Neural crest cell (in vitro differentiated cells): ENCODE results near the gene RAVER2. TPM values are rescaled to one million over a fixed set of nuclear protein-coding genes. Genes with fewer than 3 reads are reported as not detected.

Experiments
- DNase-seq: peaks from one replicate; pipeline ENCODE4 v3.0.0; 2021; ENCODE audit warnings: low read depth, mixed read lengths, low spot score
- H3K27ac Mint-ChIP-seq: one replicate; pipeline ENCODE4 v1.8.0; 2021; ENCODE audit warnings: mild to moderate bottlenecking, mixed read lengths; ENCODE audit not compliant: unreplicated experiment
- H3K27me3 Mint-ChIP-seq: 2 replicates; pipeline ENCODE4 v1.8.0; 2021; ENCODE audit warnings: low read depth, mild to moderate bottlenecking, mixed read lengths
- H3K36me3 Mint-ChIP-seq: 2 replicates; pipeline ENCODE4 v1.8.0; 2021; ENCODE audit warnings: low read depth, mild to moderate bottlenecking, mixed read lengths
- H3K4me1 Mint-ChIP-seq: 2 replicates; pipeline ENCODE4 v1.8.0; 2021; ENCODE audit warnings: mixed read lengths
- H3K4me3 Mint-ChIP-seq: one replicate; pipeline ENCODE4 v1.8.0; 2021; ENCODE audit warnings: mild to moderate bottlenecking, mixed read lengths
- H3K9me3 Mint-ChIP-seq: 2 replicates; pipeline ENCODE4 v1.8.0; 2021; ENCODE audit warnings: mixed read lengths
- total RNA-seq: library from RNA; stranded (reverse); gene quantifications from 2 replicates; pipeline ENCODE4 v1.2.1, GENCODE V29; 2021
- TF ChIP-seq, protein P1 (sequence below): fragments of 200-600 bp; sonication (generic); conservative IDR thresholded peaks from 2 replicates; pipeline ENCODE4 v1.5.0; 2021; ENCODE audit warnings: antibody characterized with exemption, mild to moderate bottlenecking

The RAVER2 gene
- total RNA-seq, 1 donor from 2014 or later: 27.8 TPM

DNA sequence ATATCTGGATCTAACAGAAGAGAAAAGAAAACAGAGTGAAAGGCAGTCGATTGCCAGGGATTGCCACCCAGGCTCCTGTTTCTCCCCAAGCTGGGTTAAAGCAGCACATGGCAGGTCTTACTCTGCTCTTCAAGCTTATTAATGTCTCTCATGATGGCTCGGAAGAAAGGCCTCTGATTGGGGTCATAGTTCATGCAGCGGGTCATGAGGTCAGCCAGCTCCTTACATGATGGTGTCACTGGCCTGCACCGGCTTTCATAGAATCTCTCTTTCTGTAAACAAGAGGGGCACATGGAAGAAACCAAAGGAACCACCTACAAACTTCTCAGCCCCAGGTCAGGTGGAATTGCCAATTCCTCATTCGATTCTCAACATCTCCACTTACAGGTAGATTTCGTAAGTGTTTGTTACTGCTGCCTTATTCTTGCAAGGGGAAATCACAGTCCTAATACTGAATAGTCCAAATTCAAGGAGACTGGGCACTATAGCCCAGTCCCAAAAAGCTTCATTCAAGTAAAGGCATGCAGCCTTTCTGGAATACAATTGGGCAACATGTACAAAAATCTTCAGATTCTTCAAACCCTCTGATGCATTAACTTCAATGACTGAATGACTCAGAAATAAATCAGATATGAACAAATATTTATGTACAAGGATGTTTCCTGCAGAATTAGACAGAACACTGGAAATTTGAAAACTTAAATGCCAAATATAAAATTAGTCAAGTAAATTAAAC, 96.6 kb downstream of the RAVER2 start:
- no peaks in the 10 kb centered on the region for H3K9me3 Mint-ChIP-seq
- no peaks in the 10 kb centered on the region for H3K27me3 Mint-ChIP-seq
- H3K36me3 Mint-ChIP-seq: peaks cover 26% of the 10 kb centered on the region
- no peak overlapping the region for H3K4me3 Mint-ChIP-seq
- H3K4me1 Mint-ChIP-seq: peaks cover 11% of the 10 kb centered on the region
- no peak for DNase-seq
- peak overlapping the region; percentile 79 for H3K27ac Mint-ChIP-seq
- TF ChIP-seq, protein P1, sequence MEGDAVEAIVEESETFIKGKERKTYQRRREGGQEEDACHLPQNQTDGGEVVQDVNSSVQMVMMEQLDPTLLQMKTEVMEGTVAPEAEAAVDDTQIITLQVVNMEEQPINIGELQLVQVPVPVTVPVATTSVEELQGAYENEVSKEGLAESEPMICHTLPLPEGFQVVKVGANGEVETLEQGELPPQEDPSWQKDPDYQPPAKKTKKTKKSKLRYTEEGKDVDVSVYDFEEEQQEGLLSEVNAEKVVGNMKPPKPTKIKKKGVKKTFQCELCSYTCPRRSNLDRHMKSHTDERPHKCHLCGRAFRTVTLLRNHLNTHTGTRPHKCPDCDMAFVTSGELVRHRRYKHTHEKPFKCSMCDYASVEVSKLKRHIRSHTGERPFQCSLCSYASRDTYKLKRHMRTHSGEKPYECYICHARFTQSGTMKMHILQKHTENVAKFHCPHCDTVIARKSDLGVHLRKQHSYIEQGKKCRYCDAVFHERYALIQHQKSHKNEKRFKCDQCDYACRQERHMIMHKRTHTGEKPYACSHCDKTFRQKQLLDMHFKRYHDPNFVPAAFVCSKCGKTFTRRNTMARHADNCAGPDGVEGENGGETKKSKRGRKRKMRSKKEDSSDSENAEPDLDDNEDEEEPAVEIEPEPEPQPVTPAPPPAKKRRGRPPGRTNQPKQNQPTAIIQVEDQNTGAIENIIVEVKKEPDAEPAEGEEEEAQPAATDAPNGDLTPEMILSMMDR: no peak

DNA sequence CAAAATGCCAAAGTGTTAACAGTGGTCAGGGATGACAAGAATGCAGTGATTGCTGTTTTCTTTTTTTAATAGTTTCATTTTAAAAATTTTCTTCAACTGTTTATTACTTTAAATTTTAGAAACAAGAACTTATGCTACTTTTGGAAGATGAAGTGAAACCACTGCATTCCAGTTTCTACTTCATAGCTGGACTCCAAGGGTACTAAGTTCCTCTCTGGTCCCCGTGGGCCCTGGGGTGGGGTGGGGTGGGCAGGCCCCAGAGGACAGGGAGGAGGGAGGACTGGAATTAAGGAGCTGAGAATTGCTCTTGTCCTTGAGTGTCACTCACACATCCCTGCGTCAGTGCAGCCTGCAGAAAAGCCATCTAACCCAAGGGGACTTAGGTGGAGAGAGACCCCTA, 97.3 kb downstream of the RAVER2 start:
- TF ChIP-seq, protein P1: no peak
- Mint-ChIP-seq H3K4me3 (no peak overlapping the region), H3K36me3 (peaks cover 20% of the 10 kb centered on the region), H3K27me3 (no peaks in the 10 kb centered on the region), H3K27ac (no peak overlapping the region), H3K9me3 (no peaks in the 10 kb centered on the region), H3K4me1 (peaks cover 11% of the 10 kb centered on the region)
- DNase-seq: no peak

DNA sequence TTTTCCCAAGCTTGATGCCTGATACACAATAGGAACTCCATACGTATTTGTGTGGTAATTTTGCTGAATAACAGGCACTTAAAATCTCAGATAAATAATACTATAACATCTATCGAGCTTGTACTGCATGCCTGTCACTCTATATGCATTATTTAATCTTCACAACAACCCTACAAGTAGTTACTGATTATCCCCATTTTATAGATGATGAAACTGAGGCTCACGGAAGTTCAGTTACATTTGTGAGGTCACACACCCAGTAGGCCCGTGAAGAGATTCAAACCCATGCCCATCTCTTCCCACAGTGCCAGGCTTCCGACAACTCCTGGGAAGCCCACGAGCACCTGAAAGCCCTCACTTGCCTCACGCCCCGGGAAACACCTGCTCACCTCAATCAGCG, 98.8 kb downstream of the RAVER2 start:
- H3K4me3 Mint-ChIP-seq: no peak overlapping the region
- no peaks in the 10 kb centered on the region for H3K9me3 Mint-ChIP-seq
- no peaks in the 10 kb centered on the region for H3K27me3 Mint-ChIP-seq
- no peak overlapping the region for H3K27ac Mint-ChIP-seq
- DNase-seq: no peak
- TF ChIP-seq, protein P1: no peak
- peaks cover 17% of the 10 kb centered on the region for H3K36me3 Mint-ChIP-seq
- H3K4me1 Mint-ChIP-seq: peaks cover 11% of the 10 kb centered on the region

DNA sequence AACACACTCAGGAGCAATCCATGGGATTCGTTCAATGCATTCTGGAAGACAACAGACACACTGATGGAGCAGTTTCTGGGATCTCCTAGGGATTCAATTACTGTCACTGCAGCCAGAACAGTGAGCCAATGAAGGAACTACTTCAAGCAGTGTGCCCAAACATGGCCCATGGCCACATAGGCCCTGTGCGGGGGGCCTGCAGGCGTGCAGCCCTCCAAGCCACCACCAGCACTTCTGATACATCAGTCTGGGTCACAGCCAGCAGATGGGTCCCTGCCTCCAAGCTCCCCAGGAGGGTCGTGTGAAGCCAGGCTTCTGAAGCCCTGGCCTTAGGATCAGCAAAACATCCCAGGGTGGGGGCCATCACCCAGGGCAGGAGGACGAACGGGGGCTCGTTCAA, 99.3 kb downstream of the RAVER2 start:
- H3K4me1 Mint-ChIP-seq: peaks cover 11% of the 10 kb centered on the region
- TF ChIP-seq, protein P1: no peak
- DNase-seq: no peak
- H3K27me3 Mint-ChIP-seq: no peaks in the 10 kb centered on the region
- H3K4me3 Mint-ChIP-seq: no peak overlapping the region
- peaks cover 16% of the 10 kb centered on the region for H3K36me3 Mint-ChIP-seq
- no peaks in the 10 kb centered on the region for H3K9me3 Mint-ChIP-seq
- H3K27ac Mint-ChIP-seq: no peak overlapping the region

DNA sequence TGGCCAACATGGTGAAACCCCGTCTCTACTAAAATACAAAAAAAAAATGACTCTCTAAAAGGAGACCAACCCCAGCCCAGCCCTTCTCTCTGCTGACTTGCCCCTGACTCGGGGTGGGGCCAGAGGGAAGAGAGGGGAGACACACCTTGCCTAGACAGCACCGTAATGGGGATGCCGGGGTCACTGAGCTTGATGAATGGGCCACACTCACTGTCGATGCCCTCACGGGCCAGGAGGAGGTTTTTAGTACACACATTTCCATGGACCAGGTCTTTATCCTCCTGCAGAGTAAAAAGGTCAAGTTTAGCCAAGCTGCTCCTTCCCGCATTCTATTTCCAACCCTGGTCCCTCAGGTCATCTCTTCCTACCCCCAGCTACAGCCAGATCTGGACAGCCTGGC, 99.7 kb downstream of the RAVER2 start:
- TF ChIP-seq, protein P1: no peak
- peaks cover 11% of the 10 kb centered on the region for H3K4me1 Mint-ChIP-seq
- H3K27me3 Mint-ChIP-seq: no peaks in the 10 kb centered on the region
- H3K36me3 Mint-ChIP-seq: peaks cover 15% of the 10 kb centered on the region
- no peak overlapping the region for H3K4me3 Mint-ChIP-seq
- H3K27ac Mint-ChIP-seq: no peak overlapping the region
- H3K9me3 Mint-ChIP-seq: no peaks in the 10 kb centered on the region
- no peak for DNase-seq
